ENCODE results near the gene WNT5B.
"Not testable (repeated sequence)": the region's sequence is repeated elsewhere in the genome, so short reads cannot be mapped to it uniquely, and the experiment has no call there.

Gene WNT5B

GRCh38 chr12:1598757-1599156 lies 30.3 kb upstream of the WNT5B start:
- no peak for DNase-seq (ENCODE audit: low read depth in 2 of 2)

GRCh38 chr12:1602706-1603105 lies 26.3 kb upstream of the WNT5B start:
- not testable (repeated sequence) for DNase-seq (ENCODE audit: low read depth in 2 of 2)

GRCh38 chr12:1603269-1603993 lies 25.6 kb upstream of the WNT5B start:
- DNase-seq (ENCODE audit: low read depth in 2 of 2) = no peak

- no peak for DNase-seq (ENCODE audit: low read depth in 2 of 2)
Measured at GRCh38 chr12:1604464-1604863, 24.6 kb upstream of the WNT5B start.

GRCh38 chr12:1605129-1606020 lies 23.7 kb upstream of the WNT5B start:
- peak in 1 of 2 donors; percentile 30 for DNase-seq (ENCODE audit: low read depth in 2 of 2)

GRCh38 chr12:1606021-1606622 lies 22.9 kb upstream of the WNT5B start:
- DNase-seq (ENCODE audit: low read depth in 2 of 2) = peak; percentile 46 to 52

GRCh38 chr12:1607940-1608712 lies 20.9 kb upstream of the WNT5B start:
- no peak for DNase-seq (ENCODE audit: low read depth in 2 of 2)

- no peak for DNase-seq (ENCODE audit: low read depth in 2 of 2)
Measured at GRCh38 chr12:1608713-1609119, 20.3 kb upstream of the WNT5B start.

GRCh38 chr12:1610072-1610643 lies 18.9 kb upstream of the WNT5B start:
- no peak for DNase-seq (ENCODE audit: low read depth in 2 of 2)

- no peak for DNase-seq (ENCODE audit: low read depth in 2 of 2)
Measured at GRCh38 chr12:1611803-1612572, 17.0 kb upstream of the WNT5B start.

- no peak for DNase-seq (ENCODE audit: low read depth in 2 of 2)
Measured at GRCh38 chr12:1613860-1614259, 15.2 kb upstream of the WNT5B start.

GRCh38 chr12:1614360-1614759 lies 14.7 kb upstream of the WNT5B start:
- no peak for DNase-seq (ENCODE audit: low read depth in 2 of 2)

- DNase-seq (ENCODE audit: low read depth in 2 of 2) = no peak
Measured at GRCh38 chr12:1616233-1617066, 12.6 kb upstream of the WNT5B start.

GRCh38 chr12:1618489-1618888 lies 10.5 kb upstream of the WNT5B start:
- DNase-seq (ENCODE audit: low read depth in 2 of 2) = no peak

- no peak for DNase-seq (ENCODE audit: low read depth in 2 of 2)
Measured at GRCh38 chr12:1619159-1619558, 9.9 kb upstream of the WNT5B start.

- no peak for DNase-seq (ENCODE audit: low read depth in 2 of 2)
Measured at GRCh38 chr12:1619587-1619986, 9.4 kb upstream of the WNT5B start.

GRCh38 chr12:1620092-1620491 lies 8.9 kb upstream of the WNT5B start:
- DNase-seq (ENCODE audit: low read depth in 2 of 2) = no peak

GRCh38 chr12:1622406-1622805 lies 6.6 kb upstream of the WNT5B start:
- DNase-seq (ENCODE audit: low read depth in 2 of 2) = no peak

- no peak for DNase-seq (ENCODE audit: low read depth in 2 of 2)
Measured at GRCh38 chr12:1629338-1630132, 504 bp downstream of the WNT5B start.

Data from stimulated activated CD8-positive, alpha-beta memory T cell treated with anti-CD3 and anti-CD28 coated beads, Interleukin-7, amount 100 ng/mL, for 4 hours (primary cell).